HG03342 (cell line): Measurements from ENCODE around the gene SYCN.

Experiments used
- ATAC-seq: cut with Tn5 transposase; IDR thresholded peaks from one replicate; pipeline ENCODE4 v1.9.1; 2021; ENCODE audit warnings: mild to moderate bottlenecking, moderate library complexity; ENCODE audit not compliant: unreplicated experiment

The SYCN gene

GRCh38 chr19:39173502-39173991 is 30.5 kb downstream of the SYCN start:
- no peak for ATAC-seq

GRCh38 chr19:39172700-39173501 is 31.2 kb downstream of the SYCN start:
- ATAC-seq, result no peak

- no peak for ATAC-seq
Observed at GRCh38 chr19:39171479-39172465, 32.3 kb downstream of the SYCN start.

- ATAC-seq, result no peak
Observed at GRCh38 chr19:39170386-39171231, 33.5 kb downstream of the SYCN start.

GRCh38 chr19:39169143-39169810 is 34.8 kb downstream of the SYCN start:
- no peak for ATAC-seq

GRCh38 chr19:39168258-39169142 is 35.6 kb downstream of the SYCN start:
- ATAC-seq, result no peak

GRCh38 chr19:39167461-39168257 is 36.4 kb downstream of the SYCN start:
- no peak for ATAC-seq

- no peak for ATAC-seq
Observed at GRCh38 chr19:39166571-39167391, 37.3 kb downstream of the SYCN start.

- ATAC-seq, result no peak
Observed at GRCh38 chr19:39165857-39166256, 38.2 kb downstream of the SYCN start.

GRCh38 chr19:39164289-39164688 is 39.8 kb downstream of the SYCN start:
- no peak for ATAC-seq

- ATAC-seq, result no peak
Observed at GRCh38 chr19:39163621-39164020, 40.4 kb downstream of the SYCN start.

GRCh38 chr19:39162441-39163043 is 41.5 kb downstream of the SYCN start:
- ATAC-seq, result no peak

GRCh38 chr19:39160889-39161672 is 43.0 kb downstream of the SYCN start:
- no peak for ATAC-seq

GRCh38 chr19:39160523-39160861 is 43.6 kb downstream of the SYCN start:
- ATAC-seq, result no peak

- ATAC-seq, result no peak
Observed at GRCh38 chr19:39158646-39159260, 45.3 kb downstream of the SYCN start.

- ATAC-seq, result no peak
Observed at GRCh38 chr19:39157997-39158389, 46.1 kb downstream of the SYCN start.
